ENCODE results near the gene OIT3.
A peak's percentile ranks its signal among the peaks of the same experiment; 100 is the strongest.

OIT3 gene

GRCh38 chr10:72927485-72927884 is 33.9 kb downstream of the OIT3 start:
- no peak for DNase-seq (ENCODE audit: low read depth)
- H3K4me3 ChIP-seq (replicated peaks; ENCODE audit: low read depth, low read length), result no peak overlapping the region
- TF ChIP-seq CTCF (IDR thresholded peaks at IDR 0.05; ENCODE audit: low read length, missing control alignments), result no peak

GRCh38 chr10:72928798-72929197 is 35.3 kb downstream of the OIT3 start:
- H3K4me3 ChIP-seq (replicated peaks; ENCODE audit: low read depth, low read length), result no peak overlapping the region
- no peak for DNase-seq (ENCODE audit: low read depth)
- no peak for TF ChIP-seq CTCF (IDR thresholded peaks at IDR 0.05; ENCODE audit: low read length, missing control alignments)

GRCh38 chr10:72930276-72930675 is 36.7 kb downstream of the OIT3 start:
- H3K4me3 ChIP-seq (replicated peaks; ENCODE audit: low read depth, low read length), result no peak overlapping the region
- DNase-seq (ENCODE audit: low read depth), result no peak
- no peak for TF ChIP-seq CTCF (IDR thresholded peaks at IDR 0.05; ENCODE audit: low read length, missing control alignments)

- H3K4me3 ChIP-seq (replicated peaks; ENCODE audit: low read depth, low read length), result no peak overlapping the region
- no peak for TF ChIP-seq CTCF (IDR thresholded peaks at IDR 0.05; ENCODE audit: low read length, missing control alignments)
- DNase-seq (ENCODE audit: low read depth), result no peak
These were observed 38.9 kb downstream of the OIT3 start for GRCh38 chr10:72932259-72933015.

- TF ChIP-seq CTCF (IDR thresholded peaks at IDR 0.05; ENCODE audit: low read length, missing control alignments), result no peak
- DNase-seq (ENCODE audit: low read depth), result peak; percentile 9
- H3K4me3 ChIP-seq (replicated peaks; ENCODE audit: low read depth, low read length), result no peak overlapping the region
These were observed 41.8 kb downstream of the OIT3 start for GRCh38 chr10:72935361-72935760.

- no peak for TF ChIP-seq CTCF (IDR thresholded peaks at IDR 0.05; ENCODE audit: low read length, missing control alignments)
- no peak for DNase-seq (ENCODE audit: low read depth)
- H3K4me3 ChIP-seq (replicated peaks; ENCODE audit: low read depth, low read length), result no peak overlapping the region
These were observed 50.1 kb downstream of the OIT3 start for GRCh38 chr10:72943498-72944234.
